Ovary (tissue), 3 donors: Measurements from ENCODE around the gene MPDU1.

Experiments
- CTCF ChIP-seq, 3 donors: fragments of 450-650 bp in 2 of 3; fragments of 200-600 bp in 1 of 3; IDR thresholded peaks; one replicate each; pipeline versions ENCODE4 v1.5.1 to v1.8.0; 2016 to 2022; ENCODE audit warnings: antibody characterized with exemption in 3 of 3, mild to moderate bottlenecking in 1 of 3
- POLR2A ChIP-seq: fragments of 450-650 bp; IDR thresholded peaks from one replicate; pipeline ENCODE4 v1.6.1; 2017; ENCODE audit warnings: antibody characterized with exemption, mild to moderate bottlenecking, moderate library complexity
- donor health status: DM: no; HTN: no; CAD: no.

- TF ChIP-seq CTCF (IDR thresholded peaks at IDR 0.05): no peak
- no peak for TF ChIP-seq POLR2A
Measured at GRCh38 chr17:7587420-7588151, 3.9 kb downstream of the MPDU1 start.
